Measurements from ENCODE around the gene RNF26. TPM values are rescaled to one million over a fixed set of nuclear protein-coding genes. Genes with fewer than 3 reads are reported as not detected.
A peak's percentile ranks its signal among the peaks of the same experiment; 100 is the strongest.

RNF26 gene
- total and polyA plus RNA-seq, 2 of the 4 experiments (the other 2 are of a cell fraction): 3.4 to 36.7 TPM

- Histone ChIP-seq H2AK9ac (replicated peaks; ENCODE audit: low read depth, low read length, poor library complexity) (no peak overlapping the region), H2BK15ac (ENCODE audit: low read depth, low read length) (no peak overlapping the region), H3K23ac (ENCODE audit: low read depth, low read length) (no peak overlapping the region), H4K91ac (ENCODE audit: insufficient read depth, low read depth, low read length) (no peak overlapping the region), H3K56ac (ENCODE audit: extremely low read depth, insufficient read depth, low read length) (no peak overlapping the region), H3K9me3 (ENCODE audit: control insufficient read depth, insufficient read depth, low read length) (no peaks in the 10 kb centered on the region), H3K79me1 (ENCODE audit: low read depth in 1 of 2, low read length in 2 of 2) (no peaks in the 10 kb centered on the region), H4K20me1 (ENCODE audit: insufficient read depth, low read length) (no peaks in the 10 kb centered on the region), H3K36me3 (ENCODE audit: control insufficient read depth, insufficient read depth, low read length) (no peaks in the 10 kb centered on the region), H4K8ac (ENCODE audit: low read depth in 2 of 2, low read length in 2 of 2) (no peak overlapping the region), H3K18ac (ENCODE audit: low read depth, low read length) (no peak overlapping the region), H3K4me1 (ENCODE audit: control insufficient read depth, insufficient read depth, low read length) (peaks cover 30% of the 10 kb centered on the region), H2AFZ (replicated peaks; ENCODE audit: low read length, poor library complexity) (no peak overlapping the region), H3K27me3 (ENCODE audit: control insufficient read depth, insufficient read depth, low read length) (no peaks in the 10 kb centered on the region), H2BK20ac (ENCODE audit: low read depth, low read length) (no peak overlapping the region), H3K14ac (replicated peaks; ENCODE audit: low read depth, low read length) (no peak overlapping the region), H3K27ac (ENCODE audit: insufficient read depth, low read length) (no peak overlapping the region), H3K4ac (ENCODE audit: low read depth, low read length) (no peak overlapping the region), H2AK5ac (ENCODE audit: low read depth, low read length) (no peak overlapping the region), H3K9ac (ENCODE audit: low read depth, low read length) (no peak overlapping the region), H3K4me2 (ENCODE audit: low read depth, low read length) (no peak overlapping the region), H3K9me1 (ENCODE audit: insufficient read depth, low read length) (peaks cover 6% of the 10 kb centered on the region), H2BK5ac (ENCODE audit: low read depth, low read length, poor library complexity, severe bottlenecking) (no peak overlapping the region), H3K4me3 (ENCODE audit: insufficient read depth, low read depth, low read length) (no peak overlapping the region), H4K5ac (ENCODE audit: low read depth, low read length) (no peak overlapping the region), H2BK120ac (ENCODE audit: low read depth, low read length) (no peak overlapping the region)
- no TSS peak for BruUV-seq (replicated peaks)
- DNase-seq (no peak), ATAC-seq (ENCODE audit: low read depth) (no peak)
- dilution Hi-C loops (cut with HindIII; ENCODE audit: low sequenced_read_pairs, unreplicated experiment) (no loop called here), intact Hi-C loops (cut with micrococcal nuclease) (no loop called here), in situ Hi-C loops (cut with MboI; ENCODE audit: low sequenced_read_pairs) (loop anchor here (25.0 kb wide), 1 partner anchor 741 kb away; no protein-coding TSS in a partner anchor)
- WGBS, 2 experiments (ENCODE audit: extremely low coverage in 2 of 2, insufficient read length in 1 of 2): no CpG with 5 or more reads among the region's 8 CpGs
- ChIA-PET POLR2A (ENCODE audit: unreplicated experiment) (no interaction called here), CTCF (interaction anchor here (1.6 to 5.3 kb wide), 2 partner anchors 15 to 33 kb away, joined by 3 to 30 read pairs; no protein-coding TSS in a partner anchor)
- TF ChIP-seq CHD1 (IDR thresholded peaks at IDR 0.05; ENCODE audit: low read depth, low read length) (no peak), CTCF (conservative IDR thresholded peaks at IDR 0.05; ENCODE audit: low read depth, low read length) (peak; percentile 14; the same call in 1 of the 2 replicates)
Measured at GRCh38 chr11:119371778-119372182, 37.5 kb downstream of the RNF26 start.

Data from IMR-90 (cell line).